Ovary (tissue), 9 donors: Measurements from ENCODE around the gene RAVER2. TPM values are rescaled to one million over a fixed set of nuclear protein-coding genes. Genes with fewer than 3 reads are reported as not detected.

ENCODE experiments used
- DNase-seq, 5 donors: peaks; one replicate each; pipeline ENCODE4 v3.0.0-alpha.2; 2019 to 2020
- H3K27ac ChIP-seq, 2 donors: fragments of 200-600 bp; one replicate each; pipeline versions ENCODE4 v1.5.1 to v1.8.0; 2019 to 2022
- H3K27me3 ChIP-seq: fragments of 200-600 bp; one replicate; pipeline ENCODE4 v1.8.0; 2022
- H3K36me3 ChIP-seq: fragments of 200-600 bp; sonication (generic); one replicate; pipeline ENCODE4 v1.5.1; 2019
- H3K4me1 ChIP-seq: one replicate; pipeline ENCODE4 v1.8.1; 2013; ENCODE audit warnings: mild to moderate bottlenecking, moderate library complexity; ENCODE audit not compliant: insufficient read depth
- H3K4me3 ChIP-seq: fragments of 200-600 bp; sonication (generic); one replicate; pipeline ENCODE4 v1.5.1; 2017
- H3K9me3 ChIP-seq, 2 donors: fragments of 200-600 bp in 1 of 2; sonication (generic) in 1 of 2; one replicate each; pipeline versions ENCODE4 v1.5.1 to v1.8.1; 2013 to 2019; ENCODE audit warnings: mild to moderate bottlenecking in 1 of 2, moderate library complexity in 1 of 2
- EP300 ChIP-seq: sonication (generic); formaldehyde crosslinking; IDR thresholded peaks from one replicate; pipeline ENCODE4 v1.6.1; 2017; ENCODE audit warnings: antibody characterized with exemption
- POLR2A ChIP-seq: fragments of 450-650 bp; IDR thresholded peaks from one replicate; pipeline ENCODE4 v1.6.1; 2017; ENCODE audit warnings: antibody characterized with exemption, mild to moderate bottlenecking, moderate library complexity
- WGBS, 3 donors: extraction: QIAGEN DNeasy Blood & Tissue Kit in 1 of 3; methylation state at CpG; one replicate each; pipeline versions ENCODE4 v1.1.5 to v1.1.7; 2013 to 2017; 5-methylcytosine and 5-hydroxymethylcytosine counted together
- intact Hi-C, 4 donors: fragments of 100-400 bp; cut with DNase I; formaldehyde crosslinking; loops; one replicate each; pipeline versions ENCODE4 v1.11.0 to v1.15.1; 2022 to 2023
- polyA plus RNA-seq, 2 donors: library from polyadenylated mRNA; stranded (reverse); fragments of 200-250 nt in 1 of 2; fragments of 350-450 nt in 1 of 2; fragmentation: Illumina TruSeq in 1 of 2; extraction: RNeasy Lipid Tissue Mini Kit (QIAGEN cat#74804) in 1 of 2; gene quantifications; one replicate each; pipeline ENCODE4 v1.2.3, GENCODE V29; 2013 to 2014
- total RNA-seq, 7 donors: library from RNA; depleted of rRNA in 2 of 7; stranded (reverse); fragments of >200 nt in 2 of 7; fragmentation: NEBNext Ultra II Directional in 3 of 7; extraction: Animal tissue kit (Norgen Biotek cat#: 25700) in 3 of 7; gene quantifications; one replicate each; pipeline versions ENCODE4 v1.1.0 to v1.2.4, GENCODE V29; 2016 to 2023
- TF ChIP-seq, protein P1 (sequence below), 3 donors: fragments of 450-650 bp in 2 of 3; fragments of 200-600 bp in 1 of 3; IDR thresholded peaks; one replicate each; pipeline versions ENCODE4 v1.5.1 to v1.8.0; 2016 to 2022; ENCODE audit warnings: antibody characterized with exemption in 3 of 3, mild to moderate bottlenecking in 1 of 3
- donor health status: DM: no; HTN: no; CAD: no; lungs with moderate emphysema.
- donor health status: DM: no; HTN: no; CAD: no.
- donor health status: Bipolar disorder and iron deficiency.
- donor health status: DM: yes; HTN: yes; CAD: no.
- donor health status: DM: no; HTN: no; CAD: no.
- donor health status: DM: yes; HTN: yes; CAD: no.

The RAVER2 gene
- total and polyA plus RNA-seq, 9 donors = 5.0 to 10.7 (median 7.9) TPM

DNA sequence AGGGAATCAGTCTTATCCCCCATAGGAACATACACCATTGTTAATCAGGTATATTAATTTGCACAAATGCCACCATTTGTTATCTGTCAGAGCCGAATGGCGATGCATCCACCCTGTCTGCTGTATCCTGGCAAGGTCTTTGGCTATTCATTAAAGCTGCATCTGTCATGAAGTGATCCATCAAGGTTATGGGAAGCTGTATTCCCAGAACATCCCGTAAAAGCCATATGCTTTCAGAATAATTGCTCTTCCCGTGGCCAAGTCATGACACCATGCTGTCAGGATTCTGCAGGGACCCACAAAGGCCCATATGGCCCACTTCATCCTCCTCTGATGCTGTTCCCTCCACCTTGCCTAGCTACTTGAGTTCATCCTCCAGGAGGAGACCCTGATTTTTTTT is 103.9 kb downstream of the RAVER2 start:
- intact Hi-C loops = loop anchor here in 1 of 4 donors (10.0 kb wide), 1 partner anchor 366 kb away; no protein-coding TSS in a partner anchor
- Histone ChIP-seq H3K4me1 (no peaks in the 10 kb centered on the region), H3K9me3 (no peaks in the 10 kb centered on the region), H3K27me3 (no peaks in the 10 kb centered on the region), H3K27ac (no peak overlapping the region), H3K36me3 (no peaks in the 10 kb centered on the region), H3K4me3 (no peak overlapping the region)
- no peak for DNase-seq
- TF ChIP-seq POLR2A (no peak), EP300 (no peak)
- TF ChIP-seq, protein P1, sequence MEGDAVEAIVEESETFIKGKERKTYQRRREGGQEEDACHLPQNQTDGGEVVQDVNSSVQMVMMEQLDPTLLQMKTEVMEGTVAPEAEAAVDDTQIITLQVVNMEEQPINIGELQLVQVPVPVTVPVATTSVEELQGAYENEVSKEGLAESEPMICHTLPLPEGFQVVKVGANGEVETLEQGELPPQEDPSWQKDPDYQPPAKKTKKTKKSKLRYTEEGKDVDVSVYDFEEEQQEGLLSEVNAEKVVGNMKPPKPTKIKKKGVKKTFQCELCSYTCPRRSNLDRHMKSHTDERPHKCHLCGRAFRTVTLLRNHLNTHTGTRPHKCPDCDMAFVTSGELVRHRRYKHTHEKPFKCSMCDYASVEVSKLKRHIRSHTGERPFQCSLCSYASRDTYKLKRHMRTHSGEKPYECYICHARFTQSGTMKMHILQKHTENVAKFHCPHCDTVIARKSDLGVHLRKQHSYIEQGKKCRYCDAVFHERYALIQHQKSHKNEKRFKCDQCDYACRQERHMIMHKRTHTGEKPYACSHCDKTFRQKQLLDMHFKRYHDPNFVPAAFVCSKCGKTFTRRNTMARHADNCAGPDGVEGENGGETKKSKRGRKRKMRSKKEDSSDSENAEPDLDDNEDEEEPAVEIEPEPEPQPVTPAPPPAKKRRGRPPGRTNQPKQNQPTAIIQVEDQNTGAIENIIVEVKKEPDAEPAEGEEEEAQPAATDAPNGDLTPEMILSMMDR (IDR thresholded peaks at IDR 0.05) = no peak
- WGBS, 3 donors = 78 to 85% (median 84%) methylated on average over 4 of the region's 4 CpGs

DNA sequence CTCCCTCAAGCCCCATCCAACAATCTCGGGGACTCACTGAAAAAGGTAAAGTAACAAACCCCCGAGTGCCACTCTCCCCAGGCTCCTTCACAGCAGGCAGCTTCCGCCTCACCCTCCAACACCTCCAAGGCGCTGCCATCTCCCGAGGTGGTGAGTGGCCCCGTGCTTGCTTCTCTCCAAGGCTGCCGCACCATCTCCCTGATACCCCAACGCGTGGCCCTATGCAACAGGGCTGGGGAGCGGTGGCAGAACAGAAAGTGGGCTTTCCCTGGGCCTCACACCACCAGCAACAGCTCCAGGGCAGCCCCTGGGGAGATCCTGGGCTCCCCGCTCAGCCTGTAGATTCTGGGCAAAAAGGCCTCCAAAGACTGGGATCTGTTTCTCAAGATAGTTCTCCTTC is 105.1 kb downstream of the RAVER2 start:
- no peak for DNase-seq

DNA sequence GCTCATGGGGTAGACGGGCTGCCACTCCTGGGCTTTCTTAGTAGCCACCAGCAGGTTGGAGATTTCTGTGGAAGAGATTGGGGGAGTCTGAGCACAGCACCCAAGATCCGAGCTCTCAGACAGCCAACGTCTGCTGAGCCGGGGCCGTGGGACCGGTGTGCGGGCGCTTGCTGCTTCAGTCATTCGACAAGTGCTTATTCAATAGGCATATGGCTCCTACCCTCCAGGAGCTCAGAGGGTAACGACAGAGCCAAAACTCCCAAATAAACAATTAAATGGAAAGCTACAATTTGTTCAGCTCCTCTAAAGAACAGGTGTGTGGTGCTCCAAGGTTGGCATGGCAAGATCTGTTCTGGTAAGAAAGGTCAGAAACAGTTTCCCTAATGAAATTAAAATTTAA is 106.0 kb downstream of the RAVER2 start:
- Histone ChIP-seq H3K27ac (no peak overlapping the region), H3K27me3 (no peaks in the 10 kb centered on the region), H3K36me3 (no peaks in the 10 kb centered on the region), H3K4me3 (no peak overlapping the region), H3K9me3 (no peaks in the 10 kb centered on the region), H3K4me1 (no peaks in the 10 kb centered on the region)
- intact Hi-C loops = no loop called here
- WGBS, 3 donors = 80 to 89% (median 85%) methylated on average over 10 of the region's 10 CpGs
- DNase-seq = no peak
- TF ChIP-seq POLR2A (no peak), EP300 (no peak)
- TF ChIP-seq, protein P1 (IDR thresholded peaks at IDR 0.05) = no peak

More for the DNA sequence above, 105.1 kb downstream of the RAVER2 start:
- intact Hi-C loops = loop anchor here in 1 of 4 donors (10.0 kb wide), 1 partner anchor 365 kb away; no protein-coding TSS in a partner anchor
- no peak for TF ChIP-seq POLR2A
- TF ChIP-seq, protein P1 (IDR thresholded peaks at IDR 0.05) = no peak
- H3K27me3 ChIP-seq = no peaks in the 10 kb centered on the region
- no peaks in the 10 kb centered on the region for H3K4me1 ChIP-seq
- H3K9me3 ChIP-seq = no peaks in the 10 kb centered on the region
- no peak overlapping the region for H3K27ac ChIP-seq
- H3K4me3 ChIP-seq = no peak overlapping the region
- WGBS, 3 donors = 89 to 93% (median 93%) methylated on average over 11 of the region's 11 CpGs
- no peaks in the 10 kb centered on the region for H3K36me3 ChIP-seq

DNA sequence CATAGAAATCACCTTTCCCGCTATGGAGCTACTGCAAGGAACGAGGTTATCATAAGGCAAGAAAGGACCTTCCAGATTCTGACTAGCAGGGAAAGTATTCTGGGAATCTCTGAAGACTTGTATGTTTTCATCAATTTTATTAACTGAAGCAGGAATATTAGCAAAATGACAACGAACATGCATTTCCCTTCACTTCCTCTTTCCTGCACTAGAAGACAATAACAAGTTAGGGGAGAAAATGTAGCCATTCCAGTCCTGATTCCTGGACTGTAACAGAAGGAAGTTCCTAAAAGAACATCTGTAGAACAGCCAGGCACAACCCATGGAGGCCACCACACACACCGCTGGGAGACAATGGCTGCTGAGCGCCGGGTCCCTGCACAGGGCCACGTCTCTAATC is 106.8 kb downstream of the RAVER2 start:
- no peak overlapping the region for H3K4me3 ChIP-seq
- DNase-seq = no peak
- no peaks in the 10 kb centered on the region for H3K9me3 ChIP-seq
- H3K27ac ChIP-seq = no peak overlapping the region
- WGBS, 3 donors = 72 to 85% (median 80%) methylated on average over 7 of the region's 7 CpGs
- TF ChIP-seq EP300 (no peak), POLR2A (no peak)
- TF ChIP-seq, protein P1 (IDR thresholded peaks at IDR 0.05) = no peak
- no peaks in the 10 kb centered on the region for H3K27me3 ChIP-seq
- intact Hi-C loops = no loop called here
- H3K36me3 ChIP-seq = no peaks in the 10 kb centered on the region
- H3K4me1 ChIP-seq = no peaks in the 10 kb centered on the region
